LNCaP clone FGC (cell line): ENCODE measurements around the gene NDST4.
"Not testable (repeated sequence)": the region's sequence is repeated elsewhere in the genome, so short reads cannot be mapped to it uniquely, and the experiment has no call there.

Source experiments
- DNase-seq: peaks from one replicate; pipeline ENCODE4 v3.0.0-alpha.2; 2011; ENCODE audit warnings: low read depth
- H3K4me3 ChIP-seq: 2 replicates; pipeline ENCODE4 v1.5.1; 2011; ENCODE audit warnings: mild to moderate bottlenecking, low read depth, low read length, control low read depth
- CTCF ChIP-seq: IDR thresholded peaks from 2 replicates; pipeline ENCODE4 v1.5.1; 2012; ENCODE audit warnings: mild to moderate bottlenecking; ENCODE audit not compliant: control insufficient read depth, insufficient read depth; ENCODE audit errors: extremely low read depth

Gene NDST4

GRCh38 chr4:114998316-114998715, 115.1 kb downstream of the NDST4 start:
- H3K4me3 ChIP-seq: no peak overlapping the region
- TF ChIP-seq CTCF: no peak
- no peak for DNase-seq

- TF ChIP-seq CTCF: no peak
- DNase-seq: no peak
- H3K4me3 ChIP-seq: no peak overlapping the region
Observed at GRCh38 chr4:114997576-114998247, 115.7 kb downstream of the NDST4 start.

GRCh38 chr4:114986133-114986532, 127.3 kb downstream of the NDST4 start:
- no peak for DNase-seq
- no peak overlapping the region for H3K4me3 ChIP-seq
- no peak for TF ChIP-seq CTCF

GRCh38 chr4:114980932-114981708, 132.3 kb downstream of the NDST4 start:
- no peak overlapping the region for H3K4me3 ChIP-seq
- TF ChIP-seq CTCF: no peak
- DNase-seq: no peak

GRCh38 chr4:114980399-114980798, 133.0 kb downstream of the NDST4 start:
- not testable (repeated sequence) for DNase-seq, H3K4me3 ChIP-seq

GRCh38 chr4:114976901-114977300, 136.5 kb downstream of the NDST4 start:
- no peak overlapping the region for H3K4me3 ChIP-seq
- no peak for DNase-seq
- no peak for TF ChIP-seq CTCF

GRCh38 chr4:114964026-114964425, 149.4 kb downstream of the NDST4 start:
- H3K4me3 ChIP-seq: no peak overlapping the region
- no peak for DNase-seq
- TF ChIP-seq CTCF: no peak
